Activated effector memory CD4-positive, alpha-beta T cell treated with Interleukin-2 at 50 U/mL for 16 hours (primary cell): ENCODE data around the gene DTX3.
A peak's percentile ranks its signal among the peaks of the same experiment; 100 is the strongest.
"Not testable (repeated sequence)": the region's sequence is repeated elsewhere in the genome, so short reads cannot be mapped to it uniquely, and the experiment has no call there.

Experiments
- DNase-seq: peaks from one replicate; pipeline ENCODE4 v3.0.0-alpha.2; 2020

The DTX3 gene

GRCh38 chr12:57607958-57608663 lies 3.5 kb downstream of the DTX3 start:
- no peak for DNase-seq

- no peak for DNase-seq
These were observed 4.6 kb downstream of the DTX3 start for GRCh38 chr12:57609101-57609780.

GRCh38 chr12:57609781-57610553 lies 5.3 kb downstream of the DTX3 start:
- no peak for DNase-seq

GRCh38 chr12:57610554-57611107 lies 6.0 kb downstream of the DTX3 start:
- no peak for DNase-seq

- peak; percentile 19 for DNase-seq
These were observed 6.6 kb downstream of the DTX3 start, which contains the start of gene ARHGEF25 for GRCh38 chr12:57611108-57611826. ARHGEF25 (plus strand) TSS chr12:57611435; CDS start chr12:57611895, 460 bp downstream.

GRCh38 chr12:57611827-57612710 lies 7.4 kb downstream of the DTX3 start:
- DNase-seq: no peak

GRCh38 chr12:57612711-57613426 lies 8.2 kb downstream of the DTX3 start:
- DNase-seq: no peak

GRCh38 chr12:57613427-57614109 lies 8.9 kb downstream of the DTX3 start:
- no peak for DNase-seq

- DNase-seq: no peak
These were observed 9.7 kb downstream of the DTX3 start for GRCh38 chr12:57614178-57614947.

GRCh38 chr12:57614948-57615500 lies 10.4 kb downstream of the DTX3 start:
- DNase-seq: no peak

GRCh38 chr12:57615637-57616036 lies 11.0 kb downstream of the DTX3 start:
- DNase-seq: no peak

GRCh38 chr12:57616383-57617101 lies 11.9 kb downstream of the DTX3 start:
- DNase-seq: no peak

- DNase-seq: no peak
These were observed 13.3 kb downstream of the DTX3 start for GRCh38 chr12:57617942-57618341.

GRCh38 chr12:57618431-57618830 lies 13.8 kb downstream of the DTX3 start:
- DNase-seq: not testable (repeated sequence)

- no peak for DNase-seq
These were observed 14.4 kb downstream of the DTX3 start for GRCh38 chr12:57618966-57619433.

GRCh38 chr12:57619434-57620244 lies 15.0 kb downstream of the DTX3 start:
- no peak for DNase-seq

- no peak for DNase-seq
These were observed 15.8 kb downstream of the DTX3 start for GRCh38 chr12:57620245-57620935.
